IMR-90 (cell line): ENCODE results near the gene CD24. TPM values are rescaled to one million over a fixed set of nuclear protein-coding genes. Genes with fewer than 3 reads are reported as not detected.

Experiments
- ATAC-seq: fragments of 200-7000 bp; cut with Tn5 transposase; 2 replicates; pipeline ENCODE4 v1.9.1; 2020; ENCODE audit warnings: low read depth, mild to moderate bottlenecking, moderate library complexity
- BruUV-seq: library from RNA; stranded (reverse); fragments of 400-500 nt; replicated peaks from 2 replicates; lab custom pipeline; 2021; lab: Mats Ljungman, UMichigan
- CTCF ChIA-PET: fragments of 300-600 bp; formaldehyde crosslinking; extraction: SDS; loops from one replicate; lab custom pipeline; 2021; ENCODE audit warnings: antibody characterized with exemption; lab: Yijun Ruan, JAX
- POLR2A ChIA-PET: fragments of 300-600 bp; sonication (Branson Sonifier 250); formaldehyde crosslinking; loops from one replicate; lab custom pipeline; 2022; ENCODE audit warnings: antibody characterized with exemption; ENCODE audit not compliant: unreplicated experiment; lab: Charles Lee
- DNase-seq: peaks from one replicate; pipeline ENCODE4 v3.0.0; 2013
- H2AFZ ChIP-seq: replicated peaks from 2 replicates; pipeline ENCODE3; 2013; ENCODE audit warnings: low read length, mild to moderate bottlenecking; ENCODE audit not compliant: poor library complexity
- H2AK5ac ChIP-seq: 2 replicates; pipeline ENCODE4 v1.6.1; 2013; ENCODE audit warnings: low read depth, low read length, inconsistent platforms
- H2AK9ac ChIP-seq: replicated peaks from 2 replicates; pipeline ENCODE3; 2013; ENCODE audit warnings: mild to moderate bottlenecking, low read depth, low read length, moderate library complexity; ENCODE audit not compliant: poor library complexity
- H2BK120ac ChIP-seq: 2 replicates; pipeline ENCODE4 v1.6.1; 2013; ENCODE audit warnings: low read depth, low read length, inconsistent platforms
- H2BK15ac ChIP-seq: 3 replicates; pipeline ENCODE4 v1.6.1; 2013; ENCODE audit warnings: low read depth, low read length, inconsistent platforms
- H2BK20ac ChIP-seq: 2 replicates; pipeline ENCODE4 v1.6.1; 2013; ENCODE audit warnings: low read depth, mild to moderate bottlenecking, inconsistent platforms, low read length, moderate library complexity
- H2BK5ac ChIP-seq: 2 replicates; pipeline ENCODE4 v1.6.1; 2013; ENCODE audit warnings: mild to moderate bottlenecking, low read depth, low read length, inconsistent platforms; ENCODE audit not compliant: poor library complexity, severe bottlenecking
- H3K14ac ChIP-seq: replicated peaks from 2 replicates; pipeline ENCODE4 v1.6.1; 2013; ENCODE audit warnings: low read depth, low read length, inconsistent platforms
- H3K18ac ChIP-seq: 2 replicates; pipeline ENCODE4 v1.6.1; 2013; ENCODE audit warnings: low read depth, low read length, control low read depth
- H3K23ac ChIP-seq: 2 replicates; pipeline ENCODE4 v1.6.1; 2013; ENCODE audit warnings: low read depth, low read length, inconsistent platforms
- H3K27ac ChIP-seq: 2 replicates; pipeline ENCODE4 v1.5.1; 2013; ENCODE audit warnings: mild to moderate bottlenecking, control low read depth, low read length; ENCODE audit not compliant: insufficient read depth
- H3K27me3 ChIP-seq: 2 replicates; pipeline ENCODE4 v1.6.1; 2013; ENCODE audit warnings: low read length; ENCODE audit not compliant: control insufficient read depth, insufficient read depth
- H3K36me3 ChIP-seq: 2 replicates; pipeline ENCODE4 v1.6.1; 2013; ENCODE audit warnings: low read length, mixed read lengths; ENCODE audit not compliant: control insufficient read depth, insufficient read depth
- H3K4ac ChIP-seq: 2 replicates; pipeline ENCODE4 v1.6.1; 2013; ENCODE audit warnings: low read depth, low read length, inconsistent platforms
- H3K4me1 ChIP-seq: 2 replicates; pipeline ENCODE4 v1.6.1; 2013; ENCODE audit warnings: low read length, mixed read lengths; ENCODE audit not compliant: control insufficient read depth, insufficient read depth
- H3K4me2 ChIP-seq: 2 replicates; pipeline ENCODE4 v1.6.1; 2013; ENCODE audit warnings: low read depth, mild to moderate bottlenecking, control low read depth, low read length, moderate library complexity
- H3K4me3 ChIP-seq: 2 replicates; pipeline ENCODE4 v1.5.1; 2013; ENCODE audit warnings: low read depth, mild to moderate bottlenecking, control low read depth, low read length, moderate library complexity; ENCODE audit not compliant: insufficient read depth
- H3K56ac ChIP-seq: 2 replicates; pipeline ENCODE4 v1.6.1; 2013; ENCODE audit warnings: low read length, inconsistent platforms; ENCODE audit not compliant: insufficient read depth; ENCODE audit errors: extremely low read depth
- H3K79me1 ChIP-seq, 2 experiments: 2 replicates each; pipeline ENCODE4 v1.6.1; 2013; ENCODE audit warnings: low read length in 2 of 2, inconsistent platforms in 1 of 2, low read depth in 1 of 2
- H3K9ac ChIP-seq: 2 replicates; pipeline ENCODE4 v1.6.1; 2013; ENCODE audit warnings: low read depth, low read length, control low read depth
- H3K9me1 ChIP-seq: 2 replicates; pipeline ENCODE4 v1.6.1; 2013; ENCODE audit warnings: low read length, inconsistent platforms; ENCODE audit not compliant: insufficient read depth
- H3K9me3 ChIP-seq: 2 replicates; pipeline ENCODE4 v1.6.1; 2013; ENCODE audit warnings: low read length; ENCODE audit not compliant: control insufficient read depth, insufficient read depth
- H4K20me1 ChIP-seq: 2 replicates; pipeline ENCODE4 v1.6.1; 2013; ENCODE audit warnings: low read length, inconsistent platforms; ENCODE audit not compliant: insufficient read depth
- H4K5ac ChIP-seq: 2 replicates; pipeline ENCODE4 v1.6.1; 2013; ENCODE audit warnings: mild to moderate bottlenecking, low read depth, low read length, control low read depth
- H4K8ac ChIP-seq, 2 experiments: 2 replicates each; pipeline ENCODE4 v1.6.1; 2013; ENCODE audit warnings: low read depth in 2 of 2, low read length in 2 of 2, control low read depth in 1 of 2, inconsistent platforms in 1 of 2
- H4K91ac ChIP-seq: 2 replicates; pipeline ENCODE4 v1.6.1; 2013; ENCODE audit warnings: low read depth, low read length, inconsistent platforms; ENCODE audit not compliant: insufficient read depth
- BHLHE40 ChIP-seq: fragments of 150-350 bp; IDR thresholded peaks from 2 replicates; pipeline ENCODE4 v1.6.1; 2016; ENCODE audit warnings: mild to moderate bottlenecking, low read depth, low read length
- CEBPB ChIP-seq: IDR thresholded peaks from 2 replicates; pipeline ENCODE4 v1.6.1; 2012; ENCODE audit warnings: low read depth, low read length, improper control_type of control experiment
- CHD1 ChIP-seq: IDR thresholded peaks from 2 replicates; pipeline ENCODE4 v1.6.1; 2012; ENCODE audit warnings: low read depth, low read length, improper control_type of control experiment
- ELK1 ChIP-seq: fragments of 150-350 bp; IDR thresholded peaks from 2 replicates; pipeline ENCODE4 v1.6.1; 2016; ENCODE audit warnings: low read depth, mild to moderate bottlenecking, low read length, moderate library complexity, borderline replicate concordance
- FOS ChIP-seq: fragments of 150-350 bp; IDR thresholded peaks from 2 replicates; pipeline ENCODE4 v1.6.1; 2016; ENCODE audit warnings: low read depth, low read length
- MAFK ChIP-seq: IDR thresholded peaks from 2 replicates; pipeline ENCODE4 v1.6.1; 2012; ENCODE audit warnings: low read depth, low read length, improper control_type of control experiment
- MAZ ChIP-seq: IDR thresholded peaks from 2 replicates; pipeline ENCODE4 v1.6.1; 2012; ENCODE audit warnings: low read depth, mild to moderate bottlenecking, low read length, improper control_type of control experiment, moderate library complexity, borderline replicate concordance
- MXI1 ChIP-seq: IDR thresholded peaks from 2 replicates; pipeline ENCODE4 v1.6.1; 2012; ENCODE audit warnings: low read depth, mild to moderate bottlenecking, low read length, moderate library complexity, borderline replicate concordance
- NFE2L2 ChIP-seq: fragments of 150-350 bp; IDR thresholded peaks from 2 replicates; pipeline ENCODE4 v1.6.1; 2016; ENCODE audit warnings: low read depth, mild to moderate bottlenecking, low read length
- POLR2A ChIP-seq: IDR thresholded peaks from 2 replicates; pipeline ENCODE4 v1.6.1; 2012; ENCODE audit warnings: mild to moderate bottlenecking, low read depth, low read length
- RFX5 ChIP-seq: IDR thresholded peaks from 2 replicates; pipeline ENCODE4 v1.8.0; 2012; ENCODE audit warnings: low read depth, mild to moderate bottlenecking, low read length, moderate library complexity
- USF2 ChIP-seq: fragments of 150-350 bp; IDR thresholded peaks from 2 replicates; pipeline ENCODE4 v1.6.1; 2017; ENCODE audit warnings: mild to moderate bottlenecking, antibody characterized with exemption, low read length, low read depth
- WGBS, 2 experiments: methylation state at CpG; one replicate each; pipeline versions ENCODE4 v1.1.5 to v1.1.7; 2013; ENCODE audit warnings: missing lambda C conversion rate in 2 of 2; ENCODE audit not compliant: insufficient read length in 1 of 2; ENCODE audit errors: extremely low coverage in 2 of 2; 5-methylcytosine and 5-hydroxymethylcytosine counted together
- dilution Hi-C: fragments of 300-500 bp; cut with HindIII; formaldehyde crosslinking; loops from one replicate; pipeline ENCODE4 v1.14.3; 2018; ENCODE audit warnings: low sequenced_read_pairs; ENCODE audit not compliant: unreplicated experiment
- in situ Hi-C: fragments of 300-500 bp; cut with MboI; formaldehyde crosslinking; loops from 3 replicates; pipeline ENCODE4 v1.14.3; 2019; ENCODE audit warnings: low sequenced_read_pairs, inconsistent platforms, mixed read lengths
- intact Hi-C: fragments of 100-400 bp; cut with micrococcal nuclease; formaldehyde crosslinking; loops from 2 replicates; pipeline ENCODE4 v1.10.0; 2022
- polyA plus RNA-seq, 3 experiments: library from polyadenylated mRNA; depleted of rRNA; stranded (reverse); fragments of >200 nt; gene quantifications; 2 replicates each; pipeline ENCODE4 v1.2.3, GENCODE V29; 2012; ENCODE audit warnings: low replicate concordance in 1 of 3
- total RNA-seq: library from RNA; depleted of rRNA; stranded (reverse); fragments of >200 nt; gene quantifications from 2 replicates; pipeline ENCODE4 v1.2.3, GENCODE V29; 2012
- TF ChIP-seq, protein P1 (sequence below): conservative IDR thresholded peaks from 2 replicates; pipeline ENCODE4 v1.5.1; 2012; ENCODE audit warnings: mild to moderate bottlenecking, low read depth, low read length, improper control_type of control experiment

CD24 gene
- total and polyA plus RNA-seq, 2 of the 4 experiments (the other 2 are of a cell fraction): 0.07 to 0.18 TPM

GRCh38 chr6:107021446-107022185 is 47.1 kb upstream of the CD24 start:
- Histone ChIP-seq H2BK5ac (no peak overlapping the region), H3K56ac (no peak overlapping the region), H4K5ac (no peak overlapping the region), H2BK20ac (no peak overlapping the region), H3K9ac (no peak overlapping the region), H3K27me3 (no peaks in the 10 kb centered on the region; the same call in 1 of the 2 replicates), H3K79me1 (no peaks in the 10 kb centered on the region), H3K23ac (no peak overlapping the region), H2AFZ (no peak overlapping the region), H3K27ac (no peak overlapping the region), H3K4me3 (no peak overlapping the region), H2AK9ac (no peak overlapping the region), H2BK15ac (no peak overlapping the region), H4K20me1 (no peaks in the 10 kb centered on the region), H3K14ac (no peak overlapping the region), H3K9me3 (no peaks in the 10 kb centered on the region), H3K4me2 (no peak overlapping the region), H3K18ac (no peak overlapping the region), H3K4me1 (no peaks in the 10 kb centered on the region), H4K8ac (no peak overlapping the region), H3K36me3 (no peaks in the 10 kb centered on the region), H2BK120ac (no peak overlapping the region), H4K91ac (no peak overlapping the region), H3K9me1 (no peaks in the 10 kb centered on the region), H2AK5ac (no peak overlapping the region), H3K4ac (no peak overlapping the region)
- dilution Hi-C loops (no loop called here), intact Hi-C loops (no loop called here), in situ Hi-C loops (no loop called here)
- BruUV-seq: no TSS peak
- ChIA-PET CTCF (interaction anchor here (1.3 kb wide), 1 partner anchor 24 kb away, joined by 4 read pairs; no protein-coding TSS in a partner anchor), POLR2A (no interaction called here)
- DNase-seq (no peak), ATAC-seq (no peak)
- WGBS, 2 experiments: no CpG with 5 or more reads among the region's 1 CpG
- TF ChIP-seq NFE2L2: no peak
- TF ChIP-seq BHLHE40: no peak
- TF ChIP-seq CEBPB: no peak
- no peak for TF ChIP-seq FOS
- TF ChIP-seq, protein P1, sequence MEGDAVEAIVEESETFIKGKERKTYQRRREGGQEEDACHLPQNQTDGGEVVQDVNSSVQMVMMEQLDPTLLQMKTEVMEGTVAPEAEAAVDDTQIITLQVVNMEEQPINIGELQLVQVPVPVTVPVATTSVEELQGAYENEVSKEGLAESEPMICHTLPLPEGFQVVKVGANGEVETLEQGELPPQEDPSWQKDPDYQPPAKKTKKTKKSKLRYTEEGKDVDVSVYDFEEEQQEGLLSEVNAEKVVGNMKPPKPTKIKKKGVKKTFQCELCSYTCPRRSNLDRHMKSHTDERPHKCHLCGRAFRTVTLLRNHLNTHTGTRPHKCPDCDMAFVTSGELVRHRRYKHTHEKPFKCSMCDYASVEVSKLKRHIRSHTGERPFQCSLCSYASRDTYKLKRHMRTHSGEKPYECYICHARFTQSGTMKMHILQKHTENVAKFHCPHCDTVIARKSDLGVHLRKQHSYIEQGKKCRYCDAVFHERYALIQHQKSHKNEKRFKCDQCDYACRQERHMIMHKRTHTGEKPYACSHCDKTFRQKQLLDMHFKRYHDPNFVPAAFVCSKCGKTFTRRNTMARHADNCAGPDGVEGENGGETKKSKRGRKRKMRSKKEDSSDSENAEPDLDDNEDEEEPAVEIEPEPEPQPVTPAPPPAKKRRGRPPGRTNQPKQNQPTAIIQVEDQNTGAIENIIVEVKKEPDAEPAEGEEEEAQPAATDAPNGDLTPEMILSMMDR: no peak
- TF ChIP-seq CHD1: no peak
- no peak for TF ChIP-seq MAFK
- no peak for TF ChIP-seq MAZ
- no peak for TF ChIP-seq MXI1
- no peak for TF ChIP-seq POLR2A
- no peak for TF ChIP-seq USF2
- TF ChIP-seq RFX5: no peak
- TF ChIP-seq ELK1: no peak
